Fibroblast of peridontal ligament (primary cell): ENCODE measurements around the gene DECR2.
A peak's percentile ranks its signal among the peaks of the same experiment; 100 is the strongest.
"Not testable (repeated sequence)": the region's sequence is repeated elsewhere in the genome, so short reads cannot be mapped to it uniquely, and the experiment has no call there.

ENCODE experiments used
- DNase-seq: peaks from one replicate; pipeline ENCODE4 v3.0.0-alpha.2; 2010; ENCODE audit errors: extremely low read depth

The DECR2 gene

GRCh38 chr16:366476-366875, 35.2 kb upstream of the DECR2 start:
- DNase-seq: no peak

- no peak for DNase-seq
Measured at GRCh38 chr16:367333-367903, 34.3 kb upstream of the DECR2 start.

GRCh38 chr16:368388-369158, 33.1 kb upstream of the DECR2 start:
- no peak for DNase-seq

GRCh38 chr16:369275-369865, 32.3 kb upstream of the DECR2 start:
- DNase-seq: no peak

GRCh38 chr16:369866-370436, 31.7 kb upstream of the DECR2 start:
- no peak for DNase-seq

GRCh38 chr16:370443-370842, 31.2 kb upstream of the DECR2 start, which contains the start of gene MRPL28:
Gene MRPL28, minus strand, starts transcription at chr16:370538. Its CDS starts 320 bp downstream, at chr16:370218.
- peak; percentile 94 for DNase-seq

- no peak for DNase-seq
Measured at GRCh38 chr16:370979-371514, 30.6 kb upstream of the DECR2 start.

GRCh38 chr16:371515-372301, 30.0 kb upstream of the DECR2 start:
- no peak for DNase-seq

- DNase-seq: no peak
Measured at GRCh38 chr16:372302-372983, 29.2 kb upstream of the DECR2 start.

GRCh38 chr16:373020-373598, 28.6 kb upstream of the DECR2 start:
- no peak for DNase-seq

- DNase-seq: no peak
Measured at GRCh38 chr16:373848-374615, 27.7 kb upstream of the DECR2 start.

GRCh38 chr16:374616-374926, 27.1 kb upstream of the DECR2 start:
- DNase-seq: no peak

- no peak for DNase-seq
Measured at GRCh38 chr16:375212-375611, 26.5 kb upstream of the DECR2 start.

GRCh38 chr16:375927-376816, 25.5 kb upstream of the DECR2 start:
- no peak for DNase-seq

GRCh38 chr16:376817-377418, 24.8 kb upstream of the DECR2 start:
- no peak for DNase-seq

- no peak for DNase-seq
Measured at GRCh38 chr16:377419-377951, 24.2 kb upstream of the DECR2 start.

GRCh38 chr16:378113-378820, 23.4 kb upstream of the DECR2 start:
- not testable (repeated sequence) for DNase-seq

GRCh38 chr16:378821-379182, 22.9 kb upstream of the DECR2 start:
- DNase-seq: no peak
